Transverse colon (tissue), 4 donors: ENCODE measurements around the gene SSTR5. TPM values are rescaled to one million over a fixed set of nuclear protein-coding genes. Genes with fewer than 3 reads are reported as not detected.

Experiments used
- DNase-seq: peaks from one replicate; pipeline ENCODE4 v3.0.0-alpha.2; 2019
- H3K27ac ChIP-seq, 4 donors: fragments of 200-600 bp; sonication (generic); 2 replicates each; pipeline ENCODE4 v1.5.1; 2016 to 2018; ENCODE audit warnings: inconsistent platforms in 4 of 4
- H3K27me3 ChIP-seq: fragments of 200-600 bp; sonication (generic); 2 replicates; pipeline ENCODE4 v1.5.1; 2017; ENCODE audit warnings: inconsistent platforms
- H3K36me3 ChIP-seq, 4 donors: fragments of 200-600 bp; sonication (generic); 2 replicates each; pipeline ENCODE4 v1.5.1; 2017 to 2019; ENCODE audit warnings: inconsistent platforms in 4 of 4
- H3K4me1 ChIP-seq, 4 donors: fragments of 200-600 bp; sonication (generic); 2 replicates each; pipeline ENCODE4 v1.5.1; 2017 to 2020; ENCODE audit warnings: inconsistent platforms in 4 of 4
- H3K4me3 ChIP-seq, 4 donors: fragments of 200-600 bp; sonication (generic); 1 replicate in 1 of 4; 2 replicates in 3 of 4; pipeline versions ENCODE4 v1.5.1 to v1.6.1; 2017 to 2019; ENCODE audit warnings: inconsistent platforms in 4 of 4
- H3K9me3 ChIP-seq, 2 donors: fragments of 200-600 bp; sonication (generic); 2 replicates each; pipeline ENCODE4 v1.5.1; 2017 to 2019; ENCODE audit warnings: inconsistent platforms in 2 of 2
- CTCF ChIP-seq, 5 experiments: fragments of 200-600 bp in 3 of 5; fragments of 450-650 bp in 2 of 5; sonication (generic) in 3 of 5; IDR thresholded peaks; 1 replicate in 2 of 5; 2 replicates in 3 of 5; pipeline ENCODE4 v1.5.1; 2016 to 2017; ENCODE audit warnings: antibody characterized with exemption in 5 of 5, inconsistent platforms in 3 of 5, mild to moderate bottlenecking in 2 of 5, moderate library complexity in 1 of 5
- EP300 ChIP-seq: sonication (generic); formaldehyde crosslinking; IDR thresholded peaks from one replicate; pipeline ENCODE4 v1.6.1; 2017; ENCODE audit warnings: antibody characterized with exemption, low read depth
- POLR2A ChIP-seq: fragments of 450-650 bp; IDR thresholded peaks from one replicate; pipeline ENCODE4 v1.6.1; 2016; ENCODE audit warnings: antibody characterized with exemption, mild to moderate bottlenecking, moderate library complexity
- POLR2AphosphoS5 ChIP-seq, 3 donors: sonication (generic); formaldehyde crosslinking; IDR thresholded peaks; one replicate each; pipeline ENCODE4 v1.6.1; 2016; ENCODE audit warnings: antibody characterized with exemption in 3 of 3
- WGBS, 2 donors: methylation state at CpG; one replicate each; pipeline ENCODE4 v1.1.5; 2018; ENCODE audit warnings: low coverage in 1 of 2; 5-methylcytosine and 5-hydroxymethylcytosine counted together
- in situ Hi-C, 4 donors: fragments of 200-750 bp; cut with MboI; loops; one replicate each; pipeline versions ENCODE4 v1.15.0 to v1.15.1; 2017; ENCODE audit warnings: low sequenced_read_pairs in 3 of 4, low pct_ligation_motif_present in 1 of 4, low pct_unique_long_range_greater_than_20kb in 1 of 4
- intact Hi-C: fragments of 100-400 bp; cut with DNase I; formaldehyde crosslinking; loops from one replicate; pipeline ENCODE4 v1.15.1; 2023; ENCODE audit warnings: low total_unique reads
- total RNA-seq, 4 donors: library from RNA; depleted of rRNA; stranded (reverse); fragments of >200 nt; gene quantifications; one replicate each; pipeline ENCODE4 v1.1.0, GENCODE V29; 2016

The SSTR5 gene
- total RNA-seq, 4 donors from 2014 or later: not detected

- intact Hi-C loops: loop anchor here (1.0 kb wide), 1 partner anchor 26 kb away; no protein-coding TSS in a partner anchor
- WGBS, 2 donors: 49% methylated on average over 10 of the region's 17 CpGs; no CpG with 5 or more reads in 1 of the 2 donors
Measured at GRCh38 chr16:1089439-1089821, 16.9 kb downstream of the SSTR5 start.

GRCh38 chr16:1089822-1090619, 17.5 kb downstream of the SSTR5 start:
- H3K4me3 ChIP-seq: peak overlapping the region in 3 of 4 donors; percentile 26 to 43 (median 34)

More at GRCh38 chr16:1089439-1089821, 16.9 kb downstream of the SSTR5 start:
- H3K9me3 ChIP-seq: peaks cover 11 to 13% of the 10 kb centered on the region in 2 donors
- no peak for DNase-seq
- no peak for TF ChIP-seq POLR2AphosphoS5 (IDR thresholded peaks at IDR 0.05)
- TF ChIP-seq CTCF (IDR thresholded peaks at IDR 0.05): no peak
- TF ChIP-seq EP300: no peak
- no peak for TF ChIP-seq POLR2A
- in situ Hi-C loops: no loop called here
- H3K27ac ChIP-seq: peak overlapping the region in 3 of 4 donors; percentile 48 to 76 (median 73)
- H3K4me1 ChIP-seq: peaks cover 10 to 29% (median 16%) of the 10 kb centered on the region in 4 donors
- H3K4me3 ChIP-seq: peak overlapping the region in 2 of 4 donors; percentile 34 to 43
- H3K27me3 ChIP-seq: peaks cover 42% of the 10 kb centered on the region
- H3K36me3 ChIP-seq: no peaks in the 10 kb centered on the region

GRCh38 chr16:1090620-1091587, 18.4 kb downstream of the SSTR5 start:
- intact Hi-C loops (no loop called here), in situ Hi-C loops (no loop called here)
- Histone ChIP-seq H3K4me3 (peak overlapping the region in 3 of 4 donors; percentile 26 to 43 (median 34)), H3K4me1 (peaks cover 10 to 29% (median 16%) of the 10 kb centered on the region in 4 donors), H3K27me3 (peaks cover 48% of the 10 kb centered on the region), H3K9me3 (no peaks in the 10 kb centered on the region), H3K27ac (peak overlapping the region in 3 of 4 donors; percentile 73 to 76 (median 73)), H3K36me3 (no peaks in the 10 kb centered on the region)
- DNase-seq: no peak
- TF ChIP-seq POLR2A (no peak), EP300 (no peak), POLR2AphosphoS5 (IDR thresholded peaks at IDR 0.05) (no peak), CTCF (IDR thresholded peaks at IDR 0.05) (no peak)
- 28% methylated on average over 24 of the region's 27 CpGs; no CpG with 5 or more reads in 1 of the 2 donors for WGBS, 2 donors

More at GRCh38 chr16:1089822-1090619, 17.5 kb downstream of the SSTR5 start:
- Histone ChIP-seq H3K4me1 (peaks cover 10 to 29% (median 16%) of the 10 kb centered on the region in 4 donors), H3K27ac (peak overlapping the region; percentile 71 to 76 (median 73)), H3K36me3 (no peaks in the 10 kb centered on the region), H3K9me3 (peaks cover 5 to 7% of the 10 kb centered on the region in 2 donors), H3K27me3 (peaks cover 43% of the 10 kb centered on the region)
- 29% methylated on average over 32 of the region's 38 CpGs; no CpG with 5 or more reads in 1 of the 2 donors for WGBS, 2 donors
- DNase-seq: peak; percentile 93
- in situ Hi-C loops (no loop called here), intact Hi-C loops (loop anchor here (1.0 kb wide), 1 partner anchor 27 kb away; no protein-coding TSS in a partner anchor)
- TF ChIP-seq POLR2AphosphoS5 (IDR thresholded peaks at IDR 0.05): peak; percentile 54 to 87 (median 86)
- no peak for TF ChIP-seq EP300
- peak; percentile 88 for TF ChIP-seq POLR2A
- TF ChIP-seq CTCF (IDR thresholded peaks at IDR 0.05): peak in 3 of 5 experiments; percentile 30 to 75 (median 61)
